ENCODE results near the gene MMP28.

DNA sequence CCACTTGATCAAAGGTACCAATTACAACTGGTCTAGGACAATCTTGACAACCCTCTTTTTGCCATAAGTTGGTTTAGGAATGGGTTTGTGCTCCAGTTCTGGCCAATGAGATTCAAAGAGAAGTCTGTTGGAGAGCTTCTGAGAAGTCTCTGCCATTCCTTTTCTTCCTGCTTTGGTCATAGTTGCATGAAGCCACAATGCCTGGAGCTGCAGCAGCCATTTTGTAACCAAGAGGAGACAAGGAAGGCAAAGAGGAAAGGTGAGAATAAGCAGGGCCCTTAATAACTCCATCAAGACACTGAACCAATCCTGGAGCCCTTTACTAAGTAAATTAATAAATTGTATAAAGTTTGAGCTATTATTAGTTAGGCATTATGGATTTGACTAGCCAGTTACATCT lies 38.2 kb downstream of the MMP28 start:
- TF ChIP-seq POLR2AphosphoS5 (IDR thresholded peaks at IDR 0.05): no peak
- TF ChIP-seq, protein P1, sequence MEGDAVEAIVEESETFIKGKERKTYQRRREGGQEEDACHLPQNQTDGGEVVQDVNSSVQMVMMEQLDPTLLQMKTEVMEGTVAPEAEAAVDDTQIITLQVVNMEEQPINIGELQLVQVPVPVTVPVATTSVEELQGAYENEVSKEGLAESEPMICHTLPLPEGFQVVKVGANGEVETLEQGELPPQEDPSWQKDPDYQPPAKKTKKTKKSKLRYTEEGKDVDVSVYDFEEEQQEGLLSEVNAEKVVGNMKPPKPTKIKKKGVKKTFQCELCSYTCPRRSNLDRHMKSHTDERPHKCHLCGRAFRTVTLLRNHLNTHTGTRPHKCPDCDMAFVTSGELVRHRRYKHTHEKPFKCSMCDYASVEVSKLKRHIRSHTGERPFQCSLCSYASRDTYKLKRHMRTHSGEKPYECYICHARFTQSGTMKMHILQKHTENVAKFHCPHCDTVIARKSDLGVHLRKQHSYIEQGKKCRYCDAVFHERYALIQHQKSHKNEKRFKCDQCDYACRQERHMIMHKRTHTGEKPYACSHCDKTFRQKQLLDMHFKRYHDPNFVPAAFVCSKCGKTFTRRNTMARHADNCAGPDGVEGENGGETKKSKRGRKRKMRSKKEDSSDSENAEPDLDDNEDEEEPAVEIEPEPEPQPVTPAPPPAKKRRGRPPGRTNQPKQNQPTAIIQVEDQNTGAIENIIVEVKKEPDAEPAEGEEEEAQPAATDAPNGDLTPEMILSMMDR (IDR thresholded peaks at IDR 0.05): no peak
- TF ChIP-seq POLR2A (IDR thresholded peaks at IDR 0.05): no peak

Measured in breast epithelium (tissue), 3 donors.